B cell (primary cell): ENCODE results near the gene ZNF229. TPM values are rescaled to one million over a fixed set of nuclear protein-coding genes. Genes with fewer than 3 reads are reported as not detected.

ENCODE experiments used
- ATAC-seq: fragments of 200-7000 bp; cut with Tn5 transposase; one replicate; pipeline ENCODE4 v1.10.0; 2021; ENCODE audit warnings: low read depth, mild to moderate bottlenecking, moderate number of reproducible peaks, moderate library complexity
- CTCF ChIA-PET: fragments of 350-600 bp; sonication (Branson Sonifier 250); formaldehyde crosslinking; loops from one replicate; lab custom pipeline; 2021; ENCODE audit warnings: antibody characterized with exemption, inconsistent platforms; lab: Charles Lee
- POLR2A ChIA-PET: fragments of 350-600 bp; sonication (Branson Sonifier 250); formaldehyde crosslinking; loops from one replicate; lab custom pipeline; 2021; ENCODE audit warnings: antibody characterized with exemption; lab: Charles Lee
- DNase-seq: peaks from one replicate; pipeline ENCODE4 v3.0.0; 2013
- H2AFZ ChIP-seq: 2 replicates; pipeline ENCODE4 v1.6.1; 2012; ENCODE audit warnings: mild to moderate bottlenecking, low read depth, low read length; ENCODE audit not compliant: insufficient read depth, poor library complexity, severe bottlenecking
- H3K27ac ChIP-seq, 2 donors: 1 replicate in 1 of 2; 2 replicates in 1 of 2; pipeline ENCODE4 v1.5.1; 2012 to 2013; ENCODE audit warnings: low read length in 2 of 2, mild to moderate bottlenecking in 2 of 2, moderate library complexity in 1 of 2
- H3K27me3 ChIP-seq, 4 experiments: fragments of 200-600 bp in 1 of 4; sonication (generic) in 1 of 4; replicated peaks in 1 of 4; 1 replicate in 2 of 4; 2 replicates in 2 of 4; pipeline versions ENCODE4 v1.6.1 to v1.7.0; 2013 to 2016; ENCODE audit warnings: low read length in 3 of 4, mild to moderate bottlenecking in 2 of 4, mixed read lengths in 1 of 4, moderate library complexity in 1 of 4; ENCODE audit not compliant: insufficient read depth in 4 of 4, control insufficient read depth in 3 of 4; ENCODE audit errors: control extremely low read depth in 1 of 4
- H3K36me3 ChIP-seq, 2 experiments: replicated peaks in 1 of 2; 1 replicate in 1 of 2; 2 replicates in 1 of 2; pipeline versions ENCODE4 v1.6.1 to v1.7.1; 2013; ENCODE audit warnings: low read length in 1 of 2; ENCODE audit not compliant: insufficient read depth in 2 of 2, control insufficient read depth in 1 of 2; ENCODE audit errors: control extremely low read depth in 1 of 2, extremely low read depth in 1 of 2
- H3K4me1 ChIP-seq, 2 donors: fragments of 200-600 bp in 1 of 2; sonication (generic) in 1 of 2; 1 replicate in 1 of 2; 2 replicates in 1 of 2; pipeline versions ENCODE4 v1.5.1 to v1.6.1; 2013 to 2017; ENCODE audit warnings: low read length in 2 of 2; ENCODE audit not compliant: control insufficient read depth in 2 of 2, insufficient read depth in 2 of 2
- H3K4me2 ChIP-seq: replicated peaks from 2 replicates; pipeline ENCODE3; 2012; ENCODE audit warnings: mild to moderate bottlenecking, low read depth, low read length; ENCODE audit not compliant: poor library complexity, severe bottlenecking
- H3K4me3 ChIP-seq, 5 experiments: fragments of 200-600 bp in 1 of 5; sonication (generic) in 1 of 5; 1 replicate in 3 of 5; 2 replicates in 2 of 5; pipeline versions ENCODE4 v1.5.1 to v1.7.0; 2011 to 2016; ENCODE audit warnings: low read length in 4 of 5, mild to moderate bottlenecking in 4 of 5, low read depth in 2 of 5, control low read depth in 1 of 5, moderate library complexity in 1 of 5; ENCODE audit not compliant: insufficient read depth in 1 of 5; ENCODE audit errors: control extremely low read depth in 1 of 5, extremely low read depth in 1 of 5
- H3K79me2 ChIP-seq: fragments of 200-600 bp; sonication (generic); one replicate; pipeline ENCODE4 v1.6.0; 2016; ENCODE audit warnings: low read length; ENCODE audit not compliant: control insufficient read depth, insufficient read depth
- H3K9ac ChIP-seq: fragments of 200-600 bp; sonication (generic); 2 replicates; pipeline ENCODE4 v1.6.1; 2017; ENCODE audit warnings: mild to moderate bottlenecking, low read length, moderate library complexity
- H3K9me3 ChIP-seq, 3 donors: one replicate each; pipeline versions ENCODE4 v1.6.1 to v1.7.1; 2013; ENCODE audit warnings: low read length in 2 of 3; ENCODE audit not compliant: control insufficient read depth in 2 of 3, insufficient read depth in 1 of 3; ENCODE audit errors: control extremely low read depth in 1 of 3
- H4K20me1 ChIP-seq: 2 replicates; pipeline ENCODE4 v1.6.0; 2012; ENCODE audit warnings: mild to moderate bottlenecking, low read length; ENCODE audit not compliant: insufficient read depth, control insufficient read depth, poor library complexity, severe bottlenecking
- H3K27ac Mint-ChIP-seq: one replicate; pipeline ENCODE4 v1.8.0; 2021; ENCODE audit warnings: mixed read lengths
- H3K27me3 Mint-ChIP-seq: one replicate; pipeline ENCODE4 v1.8.0; 2021; ENCODE audit warnings: mixed read lengths
- H3K4me1 Mint-ChIP-seq: one replicate; pipeline ENCODE4 v1.8.0; 2021; ENCODE audit warnings: mixed read lengths
- H3K4me3 Mint-ChIP-seq: one replicate; pipeline ENCODE4 v1.8.0; 2021; ENCODE audit warnings: mixed read lengths
- H3K9me3 Mint-ChIP-seq: one replicate; pipeline ENCODE4 v1.8.0; 2022; ENCODE audit warnings: mixed read lengths; ENCODE audit not compliant: insufficient read depth
- EZH2 ChIP-seq: IDR thresholded peaks from 2 replicates; pipeline ENCODE4 v1.6.1; 2012; ENCODE audit warnings: borderline replicate concordance, low read depth, mild to moderate bottlenecking, moderate library complexity, low read length; ENCODE audit not compliant: insufficient read depth, poor library complexity, severe bottlenecking
- WGBS: methylation state at CpG from one replicate; pipeline ENCODE4 v1.1.5; 2013; ENCODE audit warnings: missing lambda C conversion rate; ENCODE audit not compliant: insufficient coverage; 5-methylcytosine and 5-hydroxymethylcytosine counted together
- intact Hi-C: fragments of 100-400 bp; cut with micrococcal nuclease; formaldehyde crosslinking; loops from one replicate; pipeline ENCODE4 v1.10.0; 2022
- polyA minus RNA-seq: library from RNA; depleted of rRNA, polyadenylated mRNA; stranded (reverse); fragments of >200 nt; gene quantifications from 2 replicates; pipeline ENCODE4 v1.2.3, GENCODE V29; 2012
- polyA plus RNA-seq: library from polyadenylated mRNA; depleted of rRNA; stranded (reverse); fragments of >200 nt; gene quantifications from 2 replicates; pipeline ENCODE4 v1.2.3, GENCODE V29; 2012
- total RNA-seq, 2 donors: library from RNA; stranded (reverse); fragments of 120-200 nt in 1 of 2; gene quantifications; 1 replicate in 1 of 2; 2 replicates in 1 of 2; pipeline versions ENCODE4 v1.2.3 to v1.2.4, GENCODE V29; 2013 to 2022
- TF ChIP-seq, protein P1 (sequence below): fragments of 200-600 bp; IDR thresholded peaks from one replicate; pipeline ENCODE4 v1.8.0; 2022; ENCODE audit warnings: antibody characterized with exemption, mild to moderate bottlenecking

The ZNF229 gene
- total RNA-seq (6.2 and 6.7 TPM in 2 replicates), polyA plus RNA-seq (1.5 and 1.8 TPM in 2 replicates), polyA minus RNA-seq (1.8 and 4.3 TPM in 2 replicates)
- 4.3 TPM for total RNA-seq (2013)

DNA sequence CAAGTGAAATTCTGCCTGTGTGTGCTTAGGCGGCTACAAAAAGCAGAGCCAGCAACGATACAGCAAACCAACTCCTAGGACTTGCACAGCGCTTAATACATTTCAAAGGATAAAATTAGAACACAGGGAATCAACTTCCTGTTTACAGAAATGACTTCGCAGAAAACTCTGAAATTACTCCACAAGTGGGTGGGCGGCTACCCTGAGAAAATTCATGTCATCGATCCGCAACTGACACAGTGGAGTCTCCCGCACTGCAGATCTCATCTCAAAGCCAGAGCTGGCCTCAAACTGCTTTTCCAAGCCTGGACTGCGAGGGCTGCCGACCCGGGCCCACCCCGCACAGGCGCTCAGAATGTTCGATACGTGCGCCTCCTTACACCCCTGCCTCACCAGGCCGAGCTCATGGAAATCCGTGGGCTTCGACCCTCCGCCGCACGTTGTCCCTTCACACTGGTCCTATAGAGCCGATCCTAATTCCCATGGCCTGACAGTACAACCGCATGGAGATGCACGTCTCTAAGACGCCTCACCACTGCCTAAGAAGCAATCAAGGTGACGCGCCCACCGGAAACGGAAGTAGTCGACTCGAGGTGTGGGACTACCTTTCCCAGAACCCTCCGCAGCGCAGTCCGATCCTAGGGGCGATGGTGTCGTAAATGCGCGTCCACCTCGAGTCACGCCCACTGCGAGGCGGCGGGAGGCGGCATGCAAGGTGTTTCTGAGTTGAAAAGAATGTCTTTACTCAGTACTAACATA is at the start of gene ZNF229:
Gene ZNF229 (minus strand): TSS at position 557 of the 759 bp plus-strand sequence. CDS start 5,625 bp downstream, outside the sequence.
- 12% methylated on average over 35 of the region's 45 CpGs for whole genome bisulfite sequencing
- Histone ChIP-seq H3K36me3 (peaks cover 0 to 8% of the 10 kb centered on the region in 2 experiments), H3K4me3 (peak within 1 kb of the TSS; percentile 24 to 69 (median 68)), H3K9me3 (peaks cover 2 to 63% (median 55%) of the 10 kb centered on the region in 3 donors), H3K4me2 (peak within 1 kb of the TSS; percentile 85), H2AFZ (peak within 1 kb of the TSS; percentile 90), H3K4me1 (peaks cover 8 to 9% of the 10 kb centered on the region in 2 donors), H3K9ac (peak within 1 kb of the TSS; percentile 74), H3K27ac (no peak within 1 kb of the TSS), H3K79me2 (peaks cover 3% of the 10 kb centered on the region), H4K20me1 (no peaks in the 10 kb centered on the region), H3K27me3 (peaks cover 0 to 13% (median 1%) of the 10 kb centered on the region in 4 experiments)
- intact Hi-C loops = loop anchor here (1.0 to 2.0 kb wide), 4 partner anchors 47 to 335 kb away; partner anchors contain the start of genes ZNF180, ZNF225, ZNF226 and ZNF285
- Mint-ChIP-seq H3K9me3 (peaks cover 37% of the 10 kb centered on the region), H3K4me1 (peaks cover 15% of the 10 kb centered on the region), H3K27ac (peak within 1 kb of the TSS; percentile 71), H3K27me3 (peaks cover 19% of the 10 kb centered on the region), H3K4me3 (peak within 1 kb of the TSS; percentile 94)
- ChIA-PET CTCF (no interaction called here), POLR2A (no interaction called here)
- ATAC-seq (peak; percentile 99), DNase-seq (peak; percentile 88)
- TF ChIP-seq, protein P1, sequence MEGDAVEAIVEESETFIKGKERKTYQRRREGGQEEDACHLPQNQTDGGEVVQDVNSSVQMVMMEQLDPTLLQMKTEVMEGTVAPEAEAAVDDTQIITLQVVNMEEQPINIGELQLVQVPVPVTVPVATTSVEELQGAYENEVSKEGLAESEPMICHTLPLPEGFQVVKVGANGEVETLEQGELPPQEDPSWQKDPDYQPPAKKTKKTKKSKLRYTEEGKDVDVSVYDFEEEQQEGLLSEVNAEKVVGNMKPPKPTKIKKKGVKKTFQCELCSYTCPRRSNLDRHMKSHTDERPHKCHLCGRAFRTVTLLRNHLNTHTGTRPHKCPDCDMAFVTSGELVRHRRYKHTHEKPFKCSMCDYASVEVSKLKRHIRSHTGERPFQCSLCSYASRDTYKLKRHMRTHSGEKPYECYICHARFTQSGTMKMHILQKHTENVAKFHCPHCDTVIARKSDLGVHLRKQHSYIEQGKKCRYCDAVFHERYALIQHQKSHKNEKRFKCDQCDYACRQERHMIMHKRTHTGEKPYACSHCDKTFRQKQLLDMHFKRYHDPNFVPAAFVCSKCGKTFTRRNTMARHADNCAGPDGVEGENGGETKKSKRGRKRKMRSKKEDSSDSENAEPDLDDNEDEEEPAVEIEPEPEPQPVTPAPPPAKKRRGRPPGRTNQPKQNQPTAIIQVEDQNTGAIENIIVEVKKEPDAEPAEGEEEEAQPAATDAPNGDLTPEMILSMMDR = no peak
- no peak for TF ChIP-seq EZH2

DNA sequence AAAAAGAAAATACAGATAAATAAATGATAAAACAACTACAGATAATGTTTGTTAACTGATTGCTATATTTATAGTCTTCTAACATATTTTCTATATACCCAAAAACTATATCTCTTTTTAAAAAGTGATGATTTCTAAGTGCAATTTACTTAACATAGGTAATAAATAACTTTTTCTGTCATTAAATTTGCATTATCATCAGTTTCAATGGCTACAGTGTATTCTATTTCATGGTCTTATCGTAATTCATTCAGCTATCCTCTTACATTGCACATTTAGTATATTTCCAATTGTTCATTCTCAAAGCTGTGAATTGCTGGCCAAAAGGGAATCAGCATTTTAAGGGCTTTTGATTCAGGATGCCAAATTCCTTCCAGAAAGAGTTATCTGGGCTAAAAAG is 48.4 kb upstream of the ZNF229 start:
- Histone ChIP-seq H3K4me3 (no peak overlapping the region), H3K27ac (no peak overlapping the region), H2AFZ (no peak overlapping the region), H3K36me3 (peaks cover 12 to 56% of the 10 kb centered on the region in 2 experiments), H3K27me3 (no peaks in the 10 kb centered on the region), H3K4me2 (no peak overlapping the region), H3K79me2 (peaks cover 86% of the 10 kb centered on the region), H3K4me1 (peaks cover 13 to 25% of the 10 kb centered on the region in 2 donors), H3K9me3 (peaks cover 6 to 90% (median 60%) of the 10 kb centered on the region in 3 donors), H3K9ac (no peak overlapping the region), H4K20me1 (peaks cover 12% of the 10 kb centered on the region)
- WGBS = no CpG with 5 or more reads among the region's 1 CpG
- ATAC-seq = no peak
- peak overlapping the region; percentile 37 for H3K4me3 Mint-ChIP-seq
- no peak overlapping the region for H3K27ac Mint-ChIP-seq
- H3K4me1 Mint-ChIP-seq = peaks cover 34% of the 10 kb centered on the region
- ChIA-PET CTCF (no interaction called here), POLR2A (no interaction called here)
- TF ChIP-seq, protein P1 = no peak
- no peak for TF ChIP-seq EZH2
- DNase-seq = no peak
- peaks cover 31% of the 10 kb centered on the region for H3K9me3 Mint-ChIP-seq
- no peaks in the 10 kb centered on the region for H3K27me3 Mint-ChIP-seq
- intact Hi-C loops = no loop called here
